ENCODE measurements around the gene SLCO1B1.

SLCO1B1 gene

DNA sequence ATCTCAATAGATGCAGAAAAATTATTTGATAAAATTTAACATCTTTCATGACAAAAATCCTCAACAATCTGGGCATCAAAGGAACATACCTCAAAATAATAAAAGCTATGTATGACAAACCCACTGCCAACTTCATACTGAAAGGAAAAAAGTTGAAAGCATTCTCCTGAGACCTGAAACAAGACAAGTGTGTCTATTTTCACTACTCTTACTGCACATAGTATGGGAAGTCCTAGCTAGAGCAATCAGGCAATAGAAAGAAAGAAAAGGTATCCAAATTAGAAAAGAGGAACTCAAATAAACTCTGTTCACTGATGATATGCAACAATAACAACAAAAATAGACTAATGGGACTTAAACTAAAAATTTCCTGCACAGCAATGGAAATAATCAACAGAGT lies 90.1 kb downstream of the SLCO1B1 start:
- DNase-seq = no peak

DNA sequence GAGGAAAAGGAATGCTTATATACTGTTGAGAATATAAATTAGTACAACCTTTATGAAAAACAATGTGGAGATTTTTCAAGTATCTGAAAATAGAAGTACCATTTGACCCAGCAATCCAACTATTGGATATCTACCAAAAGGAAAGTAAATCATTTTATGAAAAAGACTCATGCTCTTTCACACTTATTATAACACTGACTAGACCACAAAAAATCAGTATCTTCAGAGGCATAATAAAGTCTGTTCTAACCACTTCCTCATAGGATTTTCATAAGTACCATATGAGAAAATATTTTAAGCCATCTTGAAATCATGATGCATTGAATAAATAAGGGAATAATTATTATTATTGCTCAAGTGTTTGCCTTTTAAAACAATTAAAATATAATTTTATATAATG lies 90.8 kb downstream of the SLCO1B1 start:
- DNase-seq = no peak

DNA sequence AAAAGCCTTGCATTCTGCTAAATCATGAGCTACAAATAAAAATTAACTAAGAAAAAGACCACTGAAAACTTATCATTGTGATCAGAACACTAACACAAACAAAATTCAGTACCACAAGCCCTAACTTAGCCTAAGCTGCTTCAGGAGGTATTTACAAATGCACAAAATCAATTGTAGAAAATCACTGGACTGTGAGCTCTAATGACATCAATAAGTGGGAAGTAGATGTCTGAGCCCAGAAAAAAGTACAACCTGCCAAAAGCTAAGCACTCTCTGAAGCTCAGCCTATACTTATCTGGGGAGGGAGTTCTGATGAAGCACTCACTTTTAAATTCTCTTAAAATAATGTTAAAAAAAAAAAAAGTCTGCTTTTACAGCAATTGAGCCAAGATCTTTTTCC lies 92.9 kb downstream of the SLCO1B1 start:
- DNase-seq = no peak

DNA sequence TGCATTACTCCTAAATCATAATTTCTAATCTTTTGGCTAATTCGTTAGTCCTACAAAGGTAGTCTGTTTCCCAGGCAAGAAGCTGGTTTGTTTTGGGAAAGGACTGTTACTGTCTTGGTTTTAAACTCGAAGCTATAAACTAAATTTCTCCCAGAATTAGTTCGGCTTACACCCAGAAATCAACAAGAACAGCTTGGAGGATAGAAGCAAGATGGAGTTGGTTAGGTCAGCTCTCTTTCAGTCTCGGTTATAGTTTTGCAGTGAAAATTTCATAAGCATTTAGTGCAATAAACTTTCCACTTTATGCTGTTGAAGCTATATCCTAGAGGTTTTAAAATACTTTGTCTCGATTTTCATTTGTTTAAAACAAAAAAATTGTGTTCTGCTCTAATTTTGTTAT lies 103.4 kb downstream of the SLCO1B1 start:
- no peak for DNase-seq

DNA sequence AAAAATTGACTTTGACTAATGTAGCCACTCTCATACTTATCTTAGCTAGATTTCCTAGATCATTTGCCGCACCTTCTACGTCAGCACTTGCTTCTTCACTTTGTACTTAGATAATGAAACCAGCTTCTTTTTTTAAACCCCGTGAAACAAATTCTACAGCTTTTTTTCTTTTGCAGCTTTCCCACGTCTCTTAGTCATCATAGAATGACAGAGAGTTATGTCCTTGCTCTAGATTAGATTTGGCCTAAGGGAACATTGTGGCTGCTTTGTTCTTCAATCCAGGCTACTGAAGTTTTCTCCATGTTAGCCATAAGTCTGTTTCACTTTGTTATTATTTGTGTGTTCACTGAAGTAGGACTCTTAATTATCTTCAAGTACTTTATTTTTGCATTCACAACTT lies 108.9 kb downstream of the SLCO1B1 start:
- no peak for DNase-seq

DNA sequence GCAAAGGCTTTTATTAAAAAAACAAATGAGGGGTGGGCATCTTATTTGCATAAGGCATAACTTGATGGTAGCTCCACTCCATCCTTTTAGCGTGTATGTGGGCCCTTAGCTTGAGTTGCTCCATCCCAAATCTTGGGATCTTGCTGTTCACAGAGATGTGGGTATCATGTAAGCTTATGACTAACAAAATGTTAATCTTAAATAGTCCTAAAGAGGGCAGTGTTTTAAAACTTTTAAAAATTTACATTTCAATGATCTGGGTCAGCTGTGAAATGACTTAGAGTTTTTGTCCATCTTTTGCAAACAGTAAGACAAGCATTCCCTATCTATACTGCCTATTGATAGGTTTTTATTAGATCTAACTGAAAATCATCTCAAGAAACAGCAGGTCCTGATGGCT lies 117.7 kb downstream of the SLCO1B1 start:
- peak; percentile 32 for DNase-seq

DNA sequence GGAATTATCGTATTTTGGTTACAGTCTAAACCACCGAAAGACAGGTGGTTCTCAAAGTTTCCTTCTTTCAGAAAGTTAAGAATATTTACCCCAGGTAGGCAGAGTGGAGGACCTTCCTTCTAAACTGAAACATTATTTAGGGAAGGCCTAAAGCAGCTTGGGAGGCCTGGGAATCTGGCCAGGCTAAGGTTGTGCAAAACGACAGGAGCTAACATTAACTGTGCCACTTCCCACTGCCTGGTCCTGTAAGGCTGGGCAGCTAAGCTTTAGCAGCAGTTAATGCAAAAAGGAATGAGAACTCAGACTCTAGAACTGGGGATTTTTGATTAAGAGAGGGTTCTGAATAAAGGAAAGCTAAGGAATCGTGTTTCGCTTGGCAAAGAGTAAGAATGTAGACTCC lies 121.1 kb downstream of the SLCO1B1 start:
- no peak for DNase-seq

DNA sequence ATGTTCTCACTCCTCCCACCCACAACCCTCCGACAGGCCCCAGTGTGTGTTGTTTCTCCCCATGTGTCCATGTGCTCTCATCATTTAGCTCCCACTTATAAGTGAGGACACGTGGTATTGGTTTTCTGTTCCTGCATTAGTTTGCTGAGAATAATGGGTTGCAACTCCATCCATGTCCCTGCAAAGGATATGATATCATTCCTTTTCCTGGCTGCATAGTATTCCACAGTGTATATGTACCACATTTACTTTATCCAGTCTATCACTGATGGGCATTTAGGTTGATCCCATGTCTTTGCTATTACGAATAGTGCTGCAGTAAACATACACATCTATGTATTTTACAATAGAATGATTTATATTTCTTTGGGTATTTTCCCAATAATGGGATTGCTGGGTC lies 126.2 kb downstream of the SLCO1B1 start:
- no peak for DNase-seq

DNA sequence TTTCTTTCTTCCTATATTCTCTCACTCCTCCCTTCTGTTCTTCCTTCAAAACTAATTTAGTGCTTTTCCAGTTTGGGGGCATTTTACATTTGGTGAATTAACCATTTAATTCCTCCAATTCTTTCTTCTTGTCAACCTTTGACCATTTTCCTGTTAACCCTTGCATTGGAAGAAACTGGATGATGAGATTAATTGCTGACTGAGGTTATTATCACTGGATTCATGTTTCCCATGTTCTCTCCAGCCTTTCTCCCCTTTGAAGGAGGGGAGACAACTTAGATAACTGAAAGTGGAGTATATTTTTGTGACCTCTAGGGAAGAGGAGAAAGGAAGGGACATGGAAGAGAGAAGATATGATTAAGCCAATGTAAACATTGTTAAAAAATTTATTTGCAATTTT lies 133.2 kb downstream of the SLCO1B1 start:
- DNase-seq = no peak

DNA sequence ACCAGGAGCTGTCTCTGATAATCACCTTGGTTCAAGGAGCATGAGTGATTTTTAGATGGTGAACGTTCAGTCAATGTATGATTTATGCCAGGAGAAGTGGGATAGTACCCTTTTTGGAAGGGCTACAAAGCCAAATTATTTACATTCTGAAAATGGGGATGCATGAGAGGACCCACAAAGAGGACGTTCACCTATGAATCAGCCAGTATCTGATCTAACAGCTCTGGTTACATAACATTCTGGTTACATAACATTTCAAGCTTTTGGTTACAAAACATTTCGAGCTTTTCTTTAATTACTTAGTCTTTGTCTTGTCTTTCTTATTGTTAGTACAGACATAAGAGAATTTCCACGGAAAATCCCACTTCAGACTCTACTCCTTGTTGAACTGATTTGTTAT lies 134.9 kb downstream of the SLCO1B1 start:
- peak; percentile 21 for DNase-seq

DNA sequence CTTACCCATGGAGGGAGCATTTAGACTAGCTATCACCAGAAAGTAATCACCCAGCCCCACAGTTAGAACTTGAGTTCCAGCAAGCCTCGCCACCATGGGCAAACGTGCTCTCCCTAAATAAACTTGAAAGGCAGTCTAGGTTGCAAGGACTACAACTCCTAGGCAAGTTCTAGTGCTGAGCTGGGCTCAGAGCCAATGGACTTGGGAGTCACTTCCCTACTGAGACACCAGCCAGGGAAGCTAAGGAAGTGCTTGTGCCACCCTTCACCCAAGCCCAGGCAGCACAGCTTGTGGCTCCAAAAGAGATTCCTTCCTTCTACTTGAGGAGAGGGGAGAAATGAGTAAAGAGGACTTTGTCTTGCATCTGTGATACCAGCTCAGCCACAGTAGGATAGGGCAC lies 145.8 kb downstream of the SLCO1B1 start:
- no peak for DNase-seq
